C1 segment of cervical spinal cord (tissue), 14 donors: ENCODE data around the gene IP6K3.
A peak's percentile ranks its signal among the peaks of the same experiment; 100 is the strongest.

Source experiments
- DNase-seq, 14 donors: peaks; one replicate each; lab custom pipeline; 2025; lab: John Stamatoyannopoulos, UW

IP6K3 gene

GRCh38 chr6:33705955-33706725, 40.6 kb downstream of the IP6K3 start:
- DNase-seq = no peak

- no peak for DNase-seq
Measured at GRCh38 chr6:33705268-33705885, 41.3 kb downstream of the IP6K3 start.

GRCh38 chr6:33704215-33705066, 42.3 kb downstream of the IP6K3 start:
- no peak for DNase-seq

- peak in 1 of 14 donors; percentile 5 for DNase-seq
Measured at GRCh38 chr6:33702345-33702977, 44.2 kb downstream of the IP6K3 start.

- peak in 4 of 14 donors; percentile 4 to 20 (median 10) for DNase-seq
Measured at GRCh38 chr6:33700391-33701050, 46.2 kb downstream of the IP6K3 start.

- no peak for DNase-seq
Measured at GRCh38 chr6:33699739-33700138, 47.0 kb downstream of the IP6K3 start.

- DNase-seq = no peak
Measured at GRCh38 chr6:33699131-33699530, 47.6 kb downstream of the IP6K3 start.

GRCh38 chr6:33698494-33698893, 48.2 kb downstream of the IP6K3 start:
- DNase-seq = no peak

GRCh38 chr6:33697845-33698244, 48.9 kb downstream of the IP6K3 start:
- DNase-seq = no peak

- peak in 4 of 14 donors; percentile 15 to 52 (median 33) for DNase-seq
Measured at GRCh38 chr6:33696548-33697518, 49.9 kb downstream of the IP6K3 start.

- DNase-seq = no peak
Measured at GRCh38 chr6:33696076-33696475, 50.6 kb downstream of the IP6K3 start.

- DNase-seq = peak in 2 of 14 donors; percentile 11 to 17
Measured at GRCh38 chr6:33695451-33695887, 51.2 kb downstream of the IP6K3 start.

- no peak for DNase-seq
Measured at GRCh38 chr6:33694977-33695376, 51.7 kb downstream of the IP6K3 start.

GRCh38 chr6:33694401-33694931, 52.2 kb downstream of the IP6K3 start:
- DNase-seq = peak in 1 of 14 donors; percentile 85

GRCh38 chr6:33693186-33694105, 53.3 kb downstream of the IP6K3 start:
- DNase-seq = peak in 1 of 14 donors; percentile 29

GRCh38 chr6:33692760-33693158, 53.9 kb downstream of the IP6K3 start:
- no peak for DNase-seq

- no peak for DNase-seq
Measured at GRCh38 chr6:33692078-33692759, 54.5 kb downstream of the IP6K3 start.
